ENCODE measurements around the gene ZNF343.

DNA sequence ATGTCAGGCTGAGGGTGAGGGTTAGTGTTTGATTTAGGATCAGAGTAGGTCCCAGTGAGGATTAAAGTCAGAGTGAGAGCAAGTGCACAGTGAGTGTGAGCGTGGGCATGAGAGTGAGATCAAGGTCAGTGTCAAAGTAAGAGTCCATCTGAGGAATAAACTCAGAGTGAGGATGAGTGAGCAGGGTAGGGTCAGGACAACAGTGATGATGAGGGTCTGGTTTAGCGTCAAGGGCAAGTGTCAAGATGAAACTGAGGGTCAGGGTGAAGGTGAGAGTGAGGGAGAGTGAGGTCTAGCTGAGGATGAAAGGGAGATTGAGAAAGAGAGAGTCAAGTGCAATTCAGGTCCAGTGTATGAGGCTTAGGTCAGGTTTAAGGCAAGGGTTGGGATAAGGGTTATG, 7.7 kb upstream of the ZNF343 start:
- TF ChIP-seq ZFX (IDR thresholded peaks at IDR 0.05) (no peak), POLR2A (IDR thresholded peaks at IDR 0.05; ENCODE audit: borderline replicate concordance, extremely low read depth, insufficient read depth, insufficient read length) (no peak), EZH2phosphoT487 (IDR thresholded peaks at IDR 0.05; ENCODE audit: borderline replicate concordance) (no peak), SRF (IDR thresholded peaks at IDR 0.05; ENCODE audit: low read depth) (no peak), EGR1 (IDR thresholded peaks at IDR 0.05; ENCODE audit: low read depth) (no peak)
- TF ChIP-seq, protein P1, sequence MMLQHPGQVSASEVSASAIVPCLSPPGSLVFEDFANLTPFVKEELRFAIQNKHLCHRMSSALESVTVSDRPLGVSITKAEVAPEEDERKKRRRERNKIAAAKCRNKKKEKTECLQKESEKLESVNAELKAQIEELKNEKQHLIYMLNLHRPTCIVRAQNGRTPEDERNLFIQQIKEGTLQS (IDR thresholded peaks at IDR 0.05) = no peak
- TF ChIP-seq, protein P2, sequence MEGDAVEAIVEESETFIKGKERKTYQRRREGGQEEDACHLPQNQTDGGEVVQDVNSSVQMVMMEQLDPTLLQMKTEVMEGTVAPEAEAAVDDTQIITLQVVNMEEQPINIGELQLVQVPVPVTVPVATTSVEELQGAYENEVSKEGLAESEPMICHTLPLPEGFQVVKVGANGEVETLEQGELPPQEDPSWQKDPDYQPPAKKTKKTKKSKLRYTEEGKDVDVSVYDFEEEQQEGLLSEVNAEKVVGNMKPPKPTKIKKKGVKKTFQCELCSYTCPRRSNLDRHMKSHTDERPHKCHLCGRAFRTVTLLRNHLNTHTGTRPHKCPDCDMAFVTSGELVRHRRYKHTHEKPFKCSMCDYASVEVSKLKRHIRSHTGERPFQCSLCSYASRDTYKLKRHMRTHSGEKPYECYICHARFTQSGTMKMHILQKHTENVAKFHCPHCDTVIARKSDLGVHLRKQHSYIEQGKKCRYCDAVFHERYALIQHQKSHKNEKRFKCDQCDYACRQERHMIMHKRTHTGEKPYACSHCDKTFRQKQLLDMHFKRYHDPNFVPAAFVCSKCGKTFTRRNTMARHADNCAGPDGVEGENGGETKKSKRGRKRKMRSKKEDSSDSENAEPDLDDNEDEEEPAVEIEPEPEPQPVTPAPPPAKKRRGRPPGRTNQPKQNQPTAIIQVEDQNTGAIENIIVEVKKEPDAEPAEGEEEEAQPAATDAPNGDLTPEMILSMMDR (IDR thresholded peaks at IDR 0.05 in 2 of 3, conservative IDR thresholded peaks at IDR 0.05 in 1 of 3; ENCODE audit: borderline replicate concordance in 1 of 3, insufficient read depth in 1 of 3, low read depth in 2 of 3, low read length in 2 of 3) = no peak
- TF ChIP-seq, protein P3, sequence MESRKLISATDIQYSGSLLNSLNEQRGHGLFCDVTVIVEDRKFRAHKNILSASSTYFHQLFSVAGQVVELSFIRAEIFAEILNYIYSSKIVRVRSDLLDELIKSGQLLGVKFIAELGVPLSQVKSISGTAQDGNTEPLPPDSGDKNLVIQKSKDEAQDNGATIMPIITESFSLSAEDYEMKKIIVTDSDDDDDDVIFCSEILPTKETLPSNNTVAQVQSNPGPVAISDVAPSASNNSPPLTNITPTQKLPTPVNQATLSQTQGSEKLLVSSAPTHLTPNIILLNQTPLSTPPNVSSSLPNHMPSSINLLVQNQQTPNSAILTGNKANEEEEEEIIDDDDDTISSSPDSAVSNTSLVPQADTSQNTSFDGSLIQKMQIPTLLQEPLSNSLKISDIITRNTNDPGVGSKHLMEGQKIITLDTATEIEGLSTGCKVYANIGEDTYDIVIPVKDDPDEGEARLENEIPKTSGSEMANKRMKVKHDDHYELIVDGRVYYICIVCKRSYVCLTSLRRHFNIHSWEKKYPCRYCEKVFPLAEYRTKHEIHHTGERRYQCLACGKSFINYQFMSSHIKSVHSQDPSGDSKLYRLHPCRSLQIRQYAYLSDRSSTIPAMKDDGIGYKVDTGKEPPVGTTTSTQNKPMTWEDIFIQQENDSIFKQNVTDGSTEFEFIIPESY (IDR thresholded peaks at IDR 0.05; ENCODE audit: extremely low read depth, insufficient replicate concordance, low read length) = no peak
- TF ChIP-seq, protein P4, sequence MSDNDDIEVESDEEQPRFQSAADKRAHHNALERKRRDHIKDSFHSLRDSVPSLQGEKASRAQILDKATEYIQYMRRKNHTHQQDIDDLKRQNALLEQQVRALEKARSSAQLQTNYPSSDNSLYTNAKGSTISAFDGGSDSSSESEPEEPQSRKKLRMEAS (IDR thresholded peaks at IDR 0.05) = no peak
